GM19438 (cell line): ENCODE measurements around the gene BAHCC1.

Experiments used
- ATAC-seq: cut with Tn5 transposase; IDR thresholded peaks from one replicate; pipeline ENCODE4 v1.9.1; 2021; ENCODE audit warnings: low read depth; ENCODE audit not compliant: unreplicated experiment

Gene BAHCC1

DNA sequence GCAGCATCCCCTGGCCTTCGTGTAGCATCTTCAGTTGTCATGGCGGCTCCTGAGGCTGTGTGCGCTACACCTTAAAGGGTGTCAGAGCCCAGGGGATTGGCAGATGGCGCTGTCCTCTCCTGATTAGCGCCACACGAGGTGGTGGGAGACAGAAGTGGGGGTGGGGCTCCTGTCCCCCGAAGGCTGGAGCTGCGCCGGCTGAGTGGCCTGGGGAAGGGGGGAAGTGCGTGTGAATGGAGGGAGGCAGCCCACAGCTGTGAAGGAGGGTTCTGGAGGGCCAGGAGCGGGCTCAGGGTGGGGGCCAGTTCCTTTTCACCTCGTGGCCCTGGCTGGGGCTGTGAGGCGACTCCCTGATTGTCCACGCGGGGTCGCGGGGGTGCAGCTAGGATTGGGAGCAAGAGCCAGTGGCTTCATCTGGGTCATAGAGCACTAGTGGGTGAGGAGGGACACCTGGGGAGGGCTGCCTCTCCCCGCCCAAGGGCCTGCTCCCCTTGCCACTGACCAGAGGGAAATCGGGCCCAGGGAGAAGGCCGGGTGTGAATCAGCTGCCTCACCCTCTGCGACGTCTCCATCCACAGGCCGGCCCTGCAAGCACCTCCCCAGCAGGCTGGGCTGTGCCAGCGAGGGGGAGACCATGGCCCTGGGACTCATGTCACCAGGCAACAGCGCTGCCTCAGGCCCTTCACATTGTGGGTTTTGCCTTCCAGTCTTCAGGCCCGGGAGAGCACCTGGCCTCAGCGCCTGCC, 14.1 kb downstream of the BAHCC1 start:
- no peak for ATAC-seq

GRCh38 chr17:81410852-81411251, 15.6 kb downstream of the BAHCC1 start:
- ATAC-seq = no peak

DNA sequence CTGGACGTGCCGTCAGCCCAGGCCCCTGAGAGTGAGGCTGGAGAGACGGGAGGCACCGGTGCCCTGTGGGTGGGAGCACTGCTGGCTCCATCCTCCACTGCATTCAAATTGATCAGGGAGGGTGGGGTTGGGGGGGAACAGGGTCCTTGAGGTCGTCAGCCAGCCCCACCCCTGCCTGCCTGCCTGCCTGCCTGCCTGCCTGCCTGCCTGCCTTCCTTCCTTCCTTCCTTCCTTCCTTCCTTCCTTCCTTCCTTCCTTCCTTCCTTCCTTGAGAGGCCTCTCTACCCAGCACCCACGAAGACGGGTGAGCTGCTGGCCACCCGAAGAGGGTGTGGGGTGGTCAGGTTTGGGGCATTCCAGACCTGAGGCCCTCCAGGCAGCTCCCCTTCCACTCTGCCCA, 16.0 kb downstream of the BAHCC1 start:
- ATAC-seq = no peak

DNA sequence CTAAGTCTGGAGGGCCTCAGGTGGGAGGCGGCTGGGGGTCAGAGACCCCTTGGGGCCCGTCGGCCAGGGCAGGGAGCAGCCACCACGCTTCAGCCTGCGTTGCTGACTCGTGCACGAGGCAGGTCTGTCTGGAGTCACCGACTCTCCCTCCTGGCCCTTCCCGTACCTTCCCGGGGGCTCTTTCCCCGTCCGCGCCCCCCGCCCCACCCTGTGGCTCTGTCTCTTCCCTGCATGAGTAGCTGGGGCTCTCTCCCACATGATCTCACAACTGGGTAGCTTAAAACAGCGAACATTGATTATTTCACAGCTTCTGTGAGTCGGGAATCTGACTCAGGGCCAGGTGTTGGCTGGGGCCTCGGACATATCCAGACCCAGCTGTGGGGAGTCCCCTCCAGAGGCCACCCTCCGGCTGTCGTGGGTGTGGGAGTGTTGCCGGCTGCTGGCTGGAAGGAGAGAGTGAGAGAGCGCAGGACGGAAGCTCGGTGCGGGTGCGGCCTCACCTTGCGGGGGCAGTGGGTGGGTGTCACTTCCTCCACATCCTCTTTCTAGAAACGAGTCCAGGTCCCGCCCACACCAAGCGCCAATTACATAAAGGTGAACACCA, 17.3 kb downstream of the BAHCC1 start:
- no peak for ATAC-seq

GRCh38 chr17:81413497-81414135, 18.4 kb downstream of the BAHCC1 start:
- ATAC-seq = no peak

DNA sequence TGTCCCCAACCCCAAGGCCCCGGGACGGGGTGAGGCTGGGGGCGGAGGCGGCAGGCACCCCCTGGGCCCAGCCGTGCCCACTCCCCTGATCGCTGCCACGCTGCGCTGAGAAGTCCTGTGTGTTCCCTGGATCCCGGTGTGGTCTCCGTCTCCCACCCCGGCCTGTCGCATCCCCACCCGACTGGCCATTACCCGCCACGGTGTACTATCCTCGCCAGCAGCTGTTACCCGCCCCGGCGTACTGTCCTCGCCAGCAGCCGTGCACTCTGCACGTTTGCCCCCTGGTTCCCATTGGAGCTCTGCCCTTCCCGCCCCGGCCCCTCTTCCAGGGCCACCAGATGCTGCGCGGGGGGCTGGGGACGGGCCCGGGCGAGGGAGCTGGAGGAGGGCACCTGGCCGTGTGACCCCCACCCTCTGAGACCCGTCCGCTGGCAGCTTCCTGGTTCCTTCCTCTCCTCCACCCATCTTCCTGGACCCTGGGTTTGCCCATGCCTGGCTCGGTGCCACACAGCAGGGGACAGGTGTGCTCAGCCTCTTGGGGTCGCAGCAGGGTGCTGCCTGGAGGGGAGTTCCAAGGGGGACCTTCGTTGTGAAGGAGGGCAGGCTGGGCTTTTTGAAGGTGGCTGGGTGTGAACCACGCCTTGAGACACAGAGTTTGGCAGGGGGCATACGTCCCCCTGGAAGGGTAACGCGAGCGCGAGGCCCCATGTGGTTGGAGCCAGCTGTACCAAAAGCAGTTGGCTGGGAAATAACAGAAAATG, 19.7 kb downstream of the BAHCC1 start:
- no peak for ATAC-seq

- no peak for ATAC-seq
Observed at GRCh38 chr17:81415681-81416080, 20.4 kb downstream of the BAHCC1 start.

- ATAC-seq = no peak
Observed at GRCh38 chr17:81416612-81417011, 21.4 kb downstream of the BAHCC1 start.

DNA sequence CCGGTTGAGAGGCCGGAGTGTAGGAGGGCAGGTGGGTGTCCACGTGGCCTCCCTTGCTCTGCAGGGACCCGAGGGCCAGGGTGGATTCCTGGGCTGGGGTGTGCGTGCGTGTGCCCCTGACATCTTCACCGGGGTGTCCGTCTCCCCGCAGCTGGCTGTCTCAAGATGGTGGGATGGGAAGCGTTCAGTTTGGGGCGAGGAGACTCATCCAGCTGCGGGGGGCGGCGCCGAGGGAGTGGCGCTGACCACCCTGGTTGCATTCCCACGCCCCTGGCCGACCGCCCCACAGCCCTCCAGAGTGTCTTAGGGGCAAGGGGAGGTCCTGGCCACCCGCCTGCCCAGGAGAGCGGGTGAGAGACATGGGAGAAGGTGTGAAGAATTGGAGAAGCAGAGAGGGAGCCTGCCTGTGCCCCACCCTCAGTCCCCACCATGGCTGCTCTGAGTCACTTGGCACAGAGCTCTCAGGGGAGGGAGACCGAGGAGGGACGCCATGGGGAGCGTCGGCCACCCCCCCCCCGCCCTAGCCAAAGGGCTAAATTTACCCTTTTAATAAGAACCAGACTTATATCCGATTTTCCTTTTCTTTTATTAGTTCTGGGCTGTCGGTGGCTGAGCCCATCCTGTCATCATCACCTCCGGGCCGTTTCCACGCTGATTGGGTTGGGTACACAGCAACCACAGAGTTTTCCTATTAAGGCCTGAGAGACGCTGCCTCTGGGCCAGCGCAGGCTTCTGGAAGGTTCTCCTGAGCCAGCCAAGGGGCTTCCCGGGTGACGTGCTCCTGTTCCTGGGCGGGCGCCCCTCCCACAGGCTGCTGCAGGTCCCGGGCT, 22.0 kb downstream of the BAHCC1 start:
- no peak for ATAC-seq

DNA sequence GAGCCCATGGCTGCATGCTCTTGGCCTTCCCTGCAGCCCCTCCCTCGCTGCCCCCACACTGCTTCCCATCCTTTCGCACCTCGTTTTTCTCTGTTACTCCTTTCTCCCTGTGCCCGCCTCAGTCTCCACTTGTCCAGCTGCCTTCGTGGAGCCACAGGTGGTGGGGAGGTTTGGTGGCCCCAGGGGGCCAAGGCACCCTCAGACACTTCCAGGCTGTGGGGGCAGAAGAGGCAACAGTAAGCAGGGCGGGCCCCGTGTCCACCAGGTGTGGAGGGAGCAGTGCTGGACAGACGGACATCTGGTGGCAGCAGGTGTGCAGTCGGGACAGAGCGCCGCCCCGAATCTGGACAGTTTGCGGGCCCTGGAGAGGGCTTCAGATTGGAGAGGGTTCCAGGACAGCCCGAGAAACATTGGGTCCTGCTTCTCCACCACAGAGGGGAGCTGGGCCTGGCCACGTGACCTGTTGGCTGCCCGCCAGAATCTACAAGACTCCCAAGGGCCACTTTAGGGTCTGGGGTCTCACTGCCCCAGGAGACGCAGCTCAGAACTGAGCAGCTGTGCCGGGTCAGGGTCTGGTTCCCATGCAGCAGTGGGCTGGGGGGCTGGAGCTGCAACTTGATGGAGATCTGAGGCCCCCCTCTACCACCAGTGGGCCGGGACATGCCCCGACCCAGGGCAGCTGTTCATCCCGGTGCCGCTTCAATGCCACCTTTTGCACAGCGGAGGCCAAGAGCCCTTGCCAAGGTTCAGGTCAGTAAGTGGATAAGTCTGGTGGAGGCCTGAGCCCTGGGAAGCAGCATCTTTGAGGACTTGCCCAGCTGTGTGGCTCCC, 22.8 kb downstream of the BAHCC1 start:
- ATAC-seq = no peak

DNA sequence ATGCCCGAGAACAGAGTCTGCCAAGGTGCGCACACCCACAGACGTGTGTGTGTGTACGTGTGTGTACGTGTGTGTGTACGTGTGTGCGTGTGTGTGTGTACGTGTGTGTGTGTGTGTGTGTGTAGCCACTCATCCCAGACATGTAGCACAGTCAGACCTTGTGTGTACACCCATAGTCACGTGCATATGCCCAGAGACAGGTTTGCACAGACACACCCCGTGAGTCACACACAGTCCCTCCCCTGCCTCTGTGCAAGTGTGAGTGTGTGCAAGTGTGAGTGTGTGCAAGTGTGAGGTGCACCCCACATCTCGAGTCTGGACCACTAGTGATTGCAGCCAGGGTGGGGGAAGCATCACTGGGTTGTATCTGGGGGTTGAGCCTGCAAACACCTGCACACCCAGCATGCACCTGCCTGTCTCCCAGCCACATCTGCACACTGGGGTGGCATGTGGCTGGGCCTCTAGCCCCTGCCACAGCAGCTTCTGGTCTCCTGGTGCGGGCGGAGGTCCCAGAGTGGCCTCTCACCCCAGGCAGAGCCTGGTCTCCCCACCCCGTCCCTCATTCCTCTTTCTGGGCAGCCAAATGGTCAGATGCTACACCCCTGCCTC, 23.6 kb downstream of the BAHCC1 start:
- ATAC-seq = no peak

DNA sequence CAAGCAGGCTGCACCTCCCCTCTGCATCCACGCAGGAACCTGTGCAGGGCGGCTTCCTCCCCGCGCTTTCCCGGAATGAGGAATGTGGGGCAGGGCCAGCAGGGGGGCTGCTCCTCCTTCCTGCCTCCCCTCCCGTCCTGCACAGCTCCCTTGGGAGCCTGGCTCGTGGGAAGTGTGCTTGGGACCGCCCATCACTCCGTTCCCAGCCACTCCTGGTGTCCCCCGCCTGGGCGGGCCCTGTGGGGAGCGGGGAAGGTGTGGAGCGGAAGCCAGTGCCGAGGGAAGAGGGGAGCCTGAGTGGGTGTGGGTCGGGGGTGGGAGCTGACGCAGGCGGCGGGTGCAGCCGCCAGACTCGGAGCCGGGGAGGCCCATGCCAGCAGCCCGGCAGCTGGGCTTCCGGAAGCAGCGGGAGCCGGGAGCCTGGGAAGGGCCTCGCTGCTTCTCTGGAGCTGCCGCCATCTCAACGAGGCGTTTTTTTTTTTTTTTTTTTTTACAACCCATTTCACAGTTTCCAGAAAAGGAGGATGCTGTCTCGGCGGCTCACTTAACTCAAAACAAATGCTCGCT, 24.1 kb downstream of the BAHCC1 start:
- no peak for ATAC-seq

- no peak for ATAC-seq
Observed at GRCh38 chr17:81419886-81420768, 24.9 kb downstream of the BAHCC1 start.

DNA sequence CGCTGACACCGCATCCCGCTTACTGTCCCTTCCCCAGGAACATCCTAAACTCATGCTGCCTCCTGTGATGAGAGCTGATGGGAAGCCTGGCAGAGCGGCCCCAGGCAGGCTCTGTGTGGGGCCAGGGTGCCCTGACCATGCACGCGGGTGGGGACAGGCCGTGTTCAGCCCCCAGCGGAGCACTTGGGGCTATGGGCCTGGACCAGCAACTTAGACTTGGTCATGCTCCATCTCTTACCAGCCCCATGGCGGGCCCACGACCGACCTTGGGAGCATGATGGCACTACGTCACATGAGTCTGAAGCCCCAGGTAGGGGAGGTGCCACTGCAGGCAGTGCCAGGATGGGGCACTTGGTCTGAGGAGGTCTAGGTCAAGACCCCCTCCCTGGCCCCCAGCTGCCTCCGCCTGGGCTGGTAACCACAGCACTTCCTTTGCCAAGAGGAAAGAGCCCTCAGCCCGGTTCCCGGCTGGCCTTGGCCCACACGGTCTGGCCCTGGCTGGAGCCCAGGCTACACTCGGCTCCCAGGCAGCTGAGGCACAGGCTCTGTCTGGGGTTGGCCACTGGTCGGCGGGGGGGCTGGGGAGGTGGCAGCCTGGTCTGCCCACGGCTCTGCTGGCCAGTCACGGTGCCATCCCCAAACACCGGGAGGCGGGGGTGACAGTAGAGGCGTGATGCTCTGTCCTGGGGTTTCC, 25.7 kb downstream of the BAHCC1 start:
- no peak for ATAC-seq

DNA sequence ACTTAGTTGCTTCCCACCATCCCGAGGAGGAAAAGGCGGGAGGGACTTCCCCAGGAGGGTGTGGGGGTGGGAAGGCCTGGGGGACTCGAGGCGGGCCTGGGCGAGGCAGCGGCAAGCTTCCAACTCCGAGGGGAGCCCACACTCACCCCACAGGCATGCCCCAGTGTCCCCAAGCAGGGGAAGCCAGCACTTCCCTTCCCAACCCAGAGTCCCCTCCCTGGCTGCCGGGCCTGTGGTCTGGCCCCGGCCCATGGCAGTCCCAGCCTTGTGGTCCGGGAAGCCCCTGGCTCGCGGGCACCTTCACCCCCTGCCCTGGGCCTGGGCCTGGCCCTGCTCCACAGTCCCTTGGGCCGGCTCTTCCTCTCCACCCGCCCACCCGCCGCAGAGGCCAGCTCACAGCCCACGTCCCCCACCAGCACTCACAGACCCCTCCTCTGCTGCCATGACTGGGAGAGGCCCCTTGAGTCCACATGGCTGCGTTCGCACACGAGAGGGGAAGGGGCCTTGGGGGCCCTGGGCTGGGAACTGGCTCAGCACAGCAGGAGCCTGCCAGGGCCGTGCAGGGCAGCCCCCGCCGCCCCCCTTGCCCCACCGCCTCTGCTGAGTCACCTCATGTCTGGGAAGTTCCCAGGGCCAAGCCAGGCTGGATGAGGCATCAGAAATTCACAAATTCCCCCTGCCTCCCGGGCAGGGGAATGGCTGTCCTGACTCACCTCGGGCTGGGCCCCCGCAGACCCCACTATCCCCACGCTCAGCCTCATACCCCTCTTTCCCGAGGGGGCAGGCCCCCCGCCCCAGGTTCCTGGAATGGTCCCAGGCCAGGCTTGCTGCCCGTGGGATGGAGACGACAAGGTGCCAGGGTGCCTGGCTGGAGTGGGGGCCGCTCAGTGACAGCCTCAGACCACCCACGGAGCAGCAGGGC, 27.8 kb downstream of the BAHCC1 start:
- no peak for ATAC-seq

- no peak for ATAC-seq
Observed at GRCh38 chr17:81423698-81424071, 28.4 kb downstream of the BAHCC1 start.
